ENCODE data around the gene TATDN2. TPM values are rescaled to one million over a fixed set of nuclear protein-coding genes. Genes with fewer than 3 reads are reported as not detected.
"Not testable (repeated sequence)": the region's sequence is repeated elsewhere in the genome, so short reads cannot be mapped to it uniquely, and the experiment has no call there.

Gene TATDN2
- total RNA-seq, 2 experiments from 2014 or later, result 22.0 to 57.5 TPM

GRCh38 chr3:10268930-10269329, 20.7 kb downstream of the TATDN2 start:
- Histone ChIP-seq H4K20me1 (ENCODE audit: insufficient read depth, low read length) (peaks cover 34% of the 10 kb centered on the region), H3K36me3 (ENCODE audit: insufficient read depth, low read length) (peaks cover 97% of the 10 kb centered on the region), H2AFZ (ENCODE audit: low read length) (no peak overlapping the region), H3K27ac (ENCODE audit: low read depth, low read length, poor library complexity, severe bottlenecking) (no peak overlapping the region), H3K79me2 (ENCODE audit: insufficient read depth, low read depth, low read length) (peaks cover 96% of the 10 kb centered on the region), H3K9me3 (ENCODE audit: low read length) (no peaks in the 10 kb centered on the region), H3K4me3 (ENCODE audit: low read depth, low read length, poor library complexity, severe bottlenecking) (no peak overlapping the region), H3K4me1 (ENCODE audit: insufficient read depth, low read length, poor library complexity, severe bottlenecking) (peaks cover 12% of the 10 kb centered on the region), H3K4me2 (ENCODE audit: low read length) (no peak overlapping the region), H3K9me2 (ENCODE audit: insufficient read depth, low read length) (no peaks in the 10 kb centered on the region)
- no TSS peak for BruUV-seq (replicated peaks)
- no peak for DNase-seq (ENCODE audit: low spot score)
- TF ChIP-seq EZH2phosphoT487 (IDR thresholded peaks at IDR 0.05; ENCODE audit: borderline replicate concordance, low read depth, low read length), result no peak
- no peak for TF ChIP-seq CTCF (conservative IDR thresholded peaks at IDR 0.05; ENCODE audit: low read length)
- CTCF ChIA-PET (ENCODE audit: unreplicated experiment), result no interaction called here
- intact Hi-C loops (cut with micrococcal nuclease; ENCODE audit: unreplicated experiment), result no loop called here
- POLR2A ChIA-PET, result interaction anchor here (1.3 kb wide), 1 partner anchor 14 kb away, joined by 4 read pairs; no protein-coding TSS in a partner anchor

GRCh38 chr3:10269443-10269842, 21.2 kb downstream of the TATDN2 start:
- POLR2A ChIA-PET, result interaction anchor here (0.7 to 1.3 kb wide), 2 partner anchors 11 to 15 kb away, joined by 3 to 4 read pairs; no protein-coding TSS in a partner anchor
- H3K36me3 ChIP-seq (ENCODE audit: insufficient read depth, low read length), result peaks cover 97% of the 10 kb centered on the region
- CTCF ChIA-PET (ENCODE audit: unreplicated experiment), result no interaction called here

GRCh38 chr3:10272476-10272875, 24.2 kb downstream of the TATDN2 start:
- H3K79me2 ChIP-seq (ENCODE audit: insufficient read depth, low read depth, low read length), result peaks cover 99% of the 10 kb centered on the region
- H2AFZ ChIP-seq (ENCODE audit: low read length); H3K27ac ChIP-seq (ENCODE audit: low read depth, low read length, poor library complexity, severe bottlenecking); BruUV-seq (replicated peaks); H3K9me2 ChIP-seq (ENCODE audit: insufficient read depth, low read length); H3K4me3 ChIP-seq (ENCODE audit: low read depth, low read length, poor library complexity, severe bottlenecking); CTCF ChIA-PET (ENCODE audit: unreplicated experiment); H3K4me2 ChIP-seq (ENCODE audit: low read length); DNase-seq (ENCODE audit: low spot score); H3K9me3 ChIP-seq (ENCODE audit: low read length); intact Hi-C loops (cut with micrococcal nuclease; ENCODE audit: unreplicated experiment): not testable (repeated sequence)
- peaks cover 23% of the 10 kb centered on the region for H3K4me1 ChIP-seq (ENCODE audit: insufficient read depth, low read length, poor library complexity, severe bottlenecking)
- peaks cover 100% of the 10 kb centered on the region for H3K36me3 ChIP-seq (ENCODE audit: insufficient read depth, low read length)
- H4K20me1 ChIP-seq (ENCODE audit: insufficient read depth, low read length), result peaks cover 30% of the 10 kb centered on the region
- POLR2A ChIA-PET, result interaction anchor here (0.6 to 1.0 kb wide), 4 partner anchors 9 to 867 kb away, joined by 3 read pairs; no protein-coding TSS in a partner anchor

More at GRCh38 chr3:10269443-10269842, 21.2 kb downstream of the TATDN2 start:
- H3K79me2 ChIP-seq (ENCODE audit: insufficient read depth, low read depth, low read length), result peaks cover 96% of the 10 kb centered on the region
- H4K20me1 ChIP-seq (ENCODE audit: insufficient read depth, low read length), result peaks cover 39% of the 10 kb centered on the region
- H3K4me2 ChIP-seq (ENCODE audit: low read length), result no peak overlapping the region
- H3K4me1 ChIP-seq (ENCODE audit: insufficient read depth, low read length, poor library complexity, severe bottlenecking), result peaks cover 17% of the 10 kb centered on the region
- no TSS peak for BruUV-seq (replicated peaks)
- no peak for TF ChIP-seq EZH2phosphoT487 (IDR thresholded peaks at IDR 0.05; ENCODE audit: borderline replicate concordance, low read depth, low read length)
- TF ChIP-seq CTCF (conservative IDR thresholded peaks at IDR 0.05; ENCODE audit: low read length), result no peak
- intact Hi-C loops (cut with micrococcal nuclease; ENCODE audit: unreplicated experiment), result no loop called here
- no peak for DNase-seq (ENCODE audit: low spot score)
- no peak overlapping the region for H2AFZ ChIP-seq (ENCODE audit: low read length)
- no peak overlapping the region for H3K27ac ChIP-seq (ENCODE audit: low read depth, low read length, poor library complexity, severe bottlenecking)
- H3K4me3 ChIP-seq (ENCODE audit: low read depth, low read length, poor library complexity, severe bottlenecking), result no peak overlapping the region
- no peaks in the 10 kb centered on the region for H3K9me3 ChIP-seq (ENCODE audit: low read length)
- H3K9me2 ChIP-seq (ENCODE audit: insufficient read depth, low read length), result no peaks in the 10 kb centered on the region
